Fibroblast of peridontal ligament (primary cell): ENCODE data around the gene BCORL1.

Source experiments
- DNase-seq: peaks from one replicate; pipeline ENCODE4 v3.0.0-alpha.2; 2010; ENCODE audit errors: extremely low read depth

Gene BCORL1, protein sequence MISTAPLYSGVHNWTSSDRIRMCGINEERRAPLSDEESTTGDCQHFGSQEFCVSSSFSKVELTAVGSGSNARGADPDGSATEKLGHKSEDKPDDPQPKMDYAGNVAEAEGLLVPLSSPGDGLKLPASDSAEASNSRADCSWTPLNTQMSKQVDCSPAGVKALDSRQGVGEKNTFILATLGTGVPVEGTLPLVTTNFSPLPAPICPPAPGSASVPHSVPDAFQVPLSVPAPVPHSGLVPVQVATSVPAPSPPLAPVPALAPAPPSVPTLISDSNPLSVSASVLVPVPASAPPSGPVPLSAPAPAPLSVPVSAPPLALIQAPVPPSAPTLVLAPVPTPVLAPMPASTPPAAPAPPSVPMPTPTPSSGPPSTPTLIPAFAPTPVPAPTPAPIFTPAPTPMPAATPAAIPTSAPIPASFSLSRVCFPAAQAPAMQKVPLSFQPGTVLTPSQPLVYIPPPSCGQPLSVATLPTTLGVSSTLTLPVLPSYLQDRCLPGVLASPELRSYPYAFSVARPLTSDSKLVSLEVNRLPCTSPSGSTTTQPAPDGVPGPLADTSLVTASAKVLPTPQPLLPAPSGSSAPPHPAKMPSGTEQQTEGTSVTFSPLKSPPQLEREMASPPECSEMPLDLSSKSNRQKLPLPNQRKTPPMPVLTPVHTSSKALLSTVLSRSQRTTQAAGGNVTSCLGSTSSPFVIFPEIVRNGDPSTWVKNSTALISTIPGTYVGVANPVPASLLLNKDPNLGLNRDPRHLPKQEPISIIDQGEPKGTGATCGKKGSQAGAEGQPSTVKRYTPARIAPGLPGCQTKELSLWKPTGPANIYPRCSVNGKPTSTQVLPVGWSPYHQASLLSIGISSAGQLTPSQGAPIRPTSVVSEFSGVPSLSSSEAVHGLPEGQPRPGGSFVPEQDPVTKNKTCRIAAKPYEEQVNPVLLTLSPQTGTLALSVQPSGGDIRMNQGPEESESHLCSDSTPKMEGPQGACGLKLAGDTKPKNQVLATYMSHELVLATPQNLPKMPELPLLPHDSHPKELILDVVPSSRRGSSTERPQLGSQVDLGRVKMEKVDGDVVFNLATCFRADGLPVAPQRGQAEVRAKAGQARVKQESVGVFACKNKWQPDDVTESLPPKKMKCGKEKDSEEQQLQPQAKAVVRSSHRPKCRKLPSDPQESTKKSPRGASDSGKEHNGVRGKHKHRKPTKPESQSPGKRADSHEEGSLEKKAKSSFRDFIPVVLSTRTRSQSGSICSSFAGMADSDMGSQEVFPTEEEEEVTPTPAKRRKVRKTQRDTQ (N-terminal part only)

DNA sequence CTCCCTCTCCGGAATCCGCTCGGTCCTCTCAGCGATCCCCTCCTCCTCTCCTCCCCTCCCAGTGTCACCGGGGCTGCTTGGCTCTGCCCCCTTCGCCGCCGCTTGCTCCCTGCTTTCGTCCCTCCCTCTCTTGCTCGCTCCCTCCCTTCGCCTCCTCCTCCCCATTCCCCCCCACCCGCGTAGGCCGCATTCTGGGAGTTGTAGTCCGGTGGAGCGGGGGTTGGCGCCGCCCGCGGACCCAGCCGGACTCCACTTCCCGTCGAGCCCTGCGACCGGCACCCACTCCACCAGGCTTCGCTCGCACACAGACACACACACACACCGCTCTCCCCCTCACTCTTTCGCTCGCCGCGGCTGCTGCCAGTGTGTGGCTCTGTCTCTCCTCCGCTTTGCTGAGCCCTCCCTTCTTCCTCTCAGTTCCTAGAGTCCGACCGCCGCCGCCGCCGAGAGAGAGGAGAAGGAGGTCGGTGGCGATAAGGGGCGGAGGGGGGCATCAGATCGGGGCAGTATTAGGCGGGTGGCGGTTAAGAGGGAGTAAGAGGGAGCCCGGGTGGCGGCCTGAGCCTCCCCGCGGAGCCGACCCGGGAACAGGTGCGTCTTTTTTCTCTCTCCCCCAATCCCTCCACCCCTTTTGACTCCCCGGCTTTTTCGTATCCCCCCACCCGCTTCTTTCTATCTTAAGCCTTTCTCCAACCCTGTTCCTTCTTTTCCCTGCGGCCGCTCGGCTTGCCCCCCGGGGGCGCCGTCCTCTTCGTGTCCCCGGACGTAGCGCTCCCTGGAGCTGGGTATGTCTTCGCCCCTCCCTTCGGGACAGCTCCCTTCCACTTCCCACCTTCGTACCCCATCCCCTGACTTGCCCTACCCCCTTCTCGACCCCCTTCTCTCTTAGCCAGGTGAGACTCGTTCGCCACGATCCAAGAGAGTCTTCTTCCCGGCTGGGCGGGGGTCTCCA, at the start of gene BCORL1:
Gene BCORL1, plus strand, starts transcription at position 336 of the 952 bp plus-strand sequence. CDS start 22,597 bp downstream, outside the sequence.
- peak; percentile 86 for DNase-seq

DNA sequence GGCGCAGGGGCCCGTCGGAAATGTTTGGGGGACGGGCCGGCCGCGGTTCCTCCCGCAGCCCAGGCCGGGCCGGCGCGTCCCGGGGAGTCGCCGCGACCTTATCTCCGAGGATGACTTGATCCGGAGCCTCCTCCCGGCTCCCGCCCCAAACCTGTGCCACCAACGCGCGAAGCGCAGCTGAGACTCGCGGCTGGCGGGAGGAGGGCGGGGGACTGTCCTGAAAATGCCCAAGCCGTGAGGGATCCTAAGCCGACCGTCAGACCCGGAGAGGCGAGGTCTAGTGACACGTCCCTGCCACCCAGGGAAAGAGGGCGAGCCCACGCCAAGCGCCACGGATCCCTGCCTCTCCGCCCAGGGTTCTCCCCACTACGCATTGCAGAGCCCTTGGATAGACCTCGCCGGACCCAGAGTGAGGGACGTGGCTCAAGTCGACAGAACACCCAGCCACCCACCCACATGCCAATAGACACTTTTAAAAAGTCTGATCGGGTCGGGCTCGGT, 49.6 kb upstream of the BCORL1 start:
- no peak for DNase-seq

DNA sequence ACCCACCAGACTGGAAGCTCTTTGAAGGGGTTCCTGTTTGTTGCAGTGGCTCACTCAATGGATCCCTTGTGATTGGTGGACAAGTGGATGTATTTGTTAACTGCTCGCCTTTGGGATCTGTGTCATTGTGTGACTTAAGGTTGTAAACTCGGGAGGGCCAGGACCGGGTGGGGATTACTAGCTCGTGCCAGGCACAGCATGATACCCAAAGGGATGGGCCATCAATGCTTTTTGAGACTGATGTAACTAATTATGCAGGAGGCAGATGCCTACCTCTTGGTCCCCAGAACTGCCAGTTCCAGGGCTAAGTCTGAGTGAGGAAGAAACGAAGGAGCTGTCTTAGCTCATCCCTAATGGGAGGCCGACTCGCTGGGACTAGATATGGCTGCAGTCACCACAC, 48.7 kb upstream of the BCORL1 start:
- DNase-seq = no peak

DNA sequence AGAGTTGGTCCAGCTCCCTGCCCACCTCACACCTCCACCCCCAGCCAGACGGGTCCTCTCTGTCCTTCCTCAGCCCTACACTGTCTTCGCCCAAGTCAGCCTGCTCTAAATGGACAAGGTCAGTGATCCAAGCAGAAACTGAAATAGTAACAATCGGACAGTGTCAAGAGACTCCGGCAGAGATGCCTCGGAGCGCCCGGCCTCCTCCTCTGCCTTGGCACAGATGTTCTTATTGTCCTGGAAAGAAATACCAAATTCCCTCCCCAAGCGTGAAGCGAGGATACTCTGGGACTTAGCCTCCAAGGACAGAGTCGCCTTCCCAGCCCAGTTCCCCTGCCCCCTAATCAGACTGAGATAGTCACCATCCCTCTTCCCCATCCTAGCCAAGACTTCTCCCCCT, 48.0 kb upstream of the BCORL1 start:
- DNase-seq = no peak

DNA sequence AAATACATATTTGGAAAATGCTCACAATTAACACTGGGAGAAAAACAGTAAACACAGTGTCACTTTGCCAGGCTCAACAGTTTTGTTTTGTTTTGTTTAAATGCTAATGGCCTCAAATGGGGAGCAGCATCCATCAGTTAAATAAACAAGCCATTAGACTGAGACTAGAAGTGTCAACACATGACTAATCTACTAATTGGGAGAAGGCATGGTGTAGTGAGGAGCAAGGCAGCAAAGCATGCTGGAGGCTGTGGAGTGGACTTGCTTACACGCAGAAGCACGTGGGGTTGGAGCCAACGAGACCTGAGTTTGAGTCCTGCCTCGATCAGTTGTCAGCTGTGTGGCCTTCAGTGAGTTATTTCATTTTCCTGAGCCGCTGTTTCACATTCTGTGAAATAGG, 47.5 kb upstream of the BCORL1 start:
- no peak for DNase-seq

DNA sequence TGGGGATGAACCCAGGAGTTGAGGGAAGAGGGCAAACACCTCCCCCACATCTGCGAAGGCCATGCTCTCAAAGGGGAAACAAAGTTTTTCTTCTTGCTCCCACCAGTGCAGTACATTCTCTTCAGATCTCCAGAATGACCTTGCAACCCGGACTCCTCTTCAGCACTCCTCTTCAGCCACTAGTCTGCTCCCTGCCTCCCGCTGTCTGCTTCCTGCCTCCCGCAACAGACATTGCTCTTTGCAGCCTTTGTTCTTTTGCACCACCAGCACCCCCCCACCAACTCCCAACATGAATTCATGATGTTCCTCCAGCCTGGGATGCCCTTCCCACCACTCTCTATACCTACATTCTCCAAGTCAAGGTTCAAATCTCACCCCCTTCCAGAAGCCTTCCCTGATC, 44.4 kb upstream of the BCORL1 start:
- DNase-seq = no peak

DNA sequence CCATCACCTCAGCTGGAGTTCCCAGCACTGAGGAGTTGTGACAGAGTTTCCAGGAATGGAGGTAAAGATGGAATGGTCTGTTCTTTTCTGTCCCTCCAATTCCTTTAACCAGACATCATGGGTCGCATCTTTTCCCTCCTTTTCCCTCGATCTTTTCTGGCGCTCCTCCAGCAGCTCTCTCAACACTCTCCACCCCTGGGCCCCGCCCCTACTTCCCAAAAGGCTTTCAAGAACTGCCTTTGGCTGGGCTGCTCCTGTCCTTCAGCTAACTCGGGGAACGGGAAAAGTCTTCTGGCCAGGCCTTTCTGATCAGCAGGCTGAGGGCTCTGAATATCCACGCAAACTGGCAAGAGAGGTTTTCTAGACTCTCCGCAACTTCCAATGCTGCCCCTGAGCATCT, 42.4 kb upstream of the BCORL1 start:
- DNase-seq = no peak

DNA sequence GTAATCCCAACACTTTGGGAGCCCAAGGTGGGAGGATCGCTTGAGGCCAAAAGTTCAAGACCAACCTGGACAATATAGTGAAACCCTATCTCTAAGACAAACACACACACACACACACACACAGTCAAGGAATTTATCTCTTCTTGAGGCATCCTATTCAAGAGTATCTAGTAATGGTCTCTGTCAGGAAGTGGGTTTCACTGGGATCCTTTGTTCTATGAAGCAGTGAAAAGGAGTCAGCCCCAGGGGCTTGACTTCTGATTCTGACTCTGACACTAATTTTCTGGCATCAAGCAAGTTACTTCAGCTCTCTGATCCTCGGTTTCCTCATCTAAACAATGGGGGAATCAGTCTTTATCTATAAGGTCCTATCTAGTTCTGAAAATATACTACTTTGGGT, 41.7 kb upstream of the BCORL1 start:
- no peak for DNase-seq

DNA sequence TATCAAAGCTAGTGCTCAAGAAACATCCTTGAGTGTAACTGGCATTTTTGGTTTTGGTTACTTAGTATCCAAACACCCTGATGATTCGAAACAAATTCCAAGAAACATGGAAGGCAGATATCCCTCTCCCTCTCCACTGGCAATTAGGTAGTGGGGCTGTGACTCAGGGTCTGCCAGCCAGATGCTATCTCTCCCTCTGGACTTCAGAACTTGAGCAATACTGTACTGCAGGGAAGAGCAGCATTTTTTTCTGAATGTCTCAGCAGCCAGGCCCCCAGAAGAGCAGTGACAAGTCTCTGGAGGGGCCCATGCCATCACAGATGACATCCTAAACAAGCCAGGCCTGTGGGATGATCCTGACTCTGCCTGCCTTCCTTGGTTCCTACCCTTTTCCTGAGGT, 37.3 kb upstream of the BCORL1 start:
- DNase-seq = peak; percentile 36

DNA sequence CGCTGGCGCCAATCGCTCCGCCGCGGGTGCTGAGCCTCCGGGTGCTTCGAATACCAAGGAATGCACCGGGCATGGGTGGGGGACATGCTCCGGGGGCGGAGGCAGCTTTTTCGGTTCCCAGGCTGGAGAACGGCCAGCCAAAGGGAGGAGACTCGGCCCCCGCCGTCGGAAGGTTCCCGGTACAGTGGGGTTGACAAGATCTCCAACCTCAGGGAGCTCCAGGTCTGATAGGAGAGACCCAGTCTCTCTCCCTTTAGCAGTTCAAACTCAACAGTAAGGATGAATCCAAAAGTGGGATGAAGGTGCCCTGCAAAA, 29.1 kb upstream of the BCORL1 start:
- no peak for DNase-seq

DNA sequence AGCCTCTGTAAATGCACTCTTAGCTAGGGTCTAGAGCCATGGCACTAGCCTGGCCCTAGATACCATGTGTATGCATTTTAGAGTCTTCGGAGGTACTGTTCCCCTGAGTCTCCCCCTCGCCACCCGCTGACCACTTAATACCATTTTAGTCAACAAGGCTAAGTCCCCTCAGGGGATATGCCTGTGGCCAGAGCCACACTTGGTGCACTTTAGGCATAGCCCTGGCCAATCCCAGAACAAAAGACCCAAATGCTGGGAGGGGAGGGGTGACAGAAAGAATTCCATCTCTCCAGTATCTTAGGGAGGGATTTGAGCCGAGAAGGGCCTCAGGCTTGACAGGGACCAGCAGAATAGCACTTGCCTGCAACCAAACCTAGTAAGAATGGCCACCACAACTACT, 28.6 kb upstream of the BCORL1 start:
- no peak for DNase-seq

DNA sequence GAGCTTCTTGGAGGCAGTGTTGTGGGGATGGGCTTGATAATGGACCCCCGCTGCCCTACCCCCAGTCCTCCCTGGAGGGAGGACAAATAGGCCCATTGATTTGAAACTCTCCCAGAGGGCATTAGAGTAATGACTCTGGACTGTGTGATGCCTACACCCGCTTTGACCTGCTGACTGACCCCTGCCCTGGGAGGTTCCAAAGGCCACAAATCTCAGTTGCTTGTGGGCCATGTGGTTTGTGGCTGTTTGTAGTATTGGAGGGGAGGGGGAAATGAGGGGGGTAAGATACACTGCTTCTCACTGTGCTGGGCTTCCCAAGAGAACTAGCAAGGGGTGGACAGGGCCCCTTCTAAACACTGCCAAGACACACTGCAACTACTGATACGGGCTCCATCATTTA, 27.6 kb upstream of the BCORL1 start:
- no peak for DNase-seq

DNA sequence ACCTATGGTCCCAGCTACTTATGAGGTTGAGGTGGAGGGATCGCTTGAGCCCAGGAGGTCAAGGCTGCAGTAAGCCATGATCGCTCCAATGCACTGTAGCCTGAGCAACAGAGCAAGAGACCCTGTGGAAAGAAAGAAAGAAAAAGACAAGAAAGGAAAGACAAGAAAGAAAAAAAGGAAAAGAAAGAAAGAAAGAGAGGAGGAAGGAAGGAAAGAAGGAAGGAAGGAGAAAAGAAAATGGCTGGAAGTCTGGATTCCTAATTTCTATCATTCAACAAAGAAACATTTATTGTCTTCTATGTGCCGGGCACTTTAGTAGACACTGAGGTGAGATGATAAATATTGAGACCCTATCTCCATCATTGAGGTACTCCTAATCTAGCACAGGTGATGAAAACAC, 26.8 kb upstream of the BCORL1 start:
- no peak for DNase-seq

DNA sequence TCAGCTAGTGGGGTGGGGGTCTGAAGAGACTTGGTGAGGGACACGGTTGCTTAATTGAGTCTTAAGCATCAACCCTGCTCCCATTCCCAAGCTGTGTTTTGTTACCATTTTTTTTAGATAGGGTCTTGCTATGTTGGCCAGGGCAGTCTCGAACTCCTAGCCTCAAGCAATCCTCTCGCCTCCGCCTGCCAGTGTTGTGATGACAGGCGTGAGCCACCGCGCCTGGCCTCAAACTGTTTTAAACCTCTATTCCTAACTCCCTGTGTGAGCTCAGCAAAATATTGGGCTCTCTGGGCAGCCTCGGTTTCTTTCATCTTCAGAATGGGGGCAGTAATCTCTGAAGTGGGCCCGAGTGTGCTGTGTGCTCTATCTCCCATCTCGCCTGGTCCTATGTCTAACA, 26.3 kb upstream of the BCORL1 start:
- DNase-seq = no peak

DNA sequence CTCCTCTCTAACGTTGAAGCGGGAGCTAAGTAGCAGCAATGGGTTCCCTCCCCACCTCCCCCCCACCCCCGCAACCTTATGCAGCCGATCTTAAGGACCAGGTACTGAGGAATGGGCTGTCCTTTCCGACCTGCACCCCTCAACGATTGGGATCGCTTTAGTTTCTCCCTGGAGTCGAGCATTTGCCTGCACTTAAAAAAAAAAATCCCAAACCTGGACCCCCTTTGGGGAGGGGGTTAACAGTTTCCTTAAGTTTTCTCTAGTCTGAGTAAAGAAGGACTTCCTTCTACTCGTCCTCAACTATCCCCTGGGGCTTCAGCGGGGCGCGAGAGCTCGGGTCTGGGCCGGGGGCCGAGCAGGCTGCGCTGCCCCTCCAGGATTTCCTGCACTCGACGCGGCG, 25.7 kb upstream of the BCORL1 start:
- DNase-seq = no peak

DNA sequence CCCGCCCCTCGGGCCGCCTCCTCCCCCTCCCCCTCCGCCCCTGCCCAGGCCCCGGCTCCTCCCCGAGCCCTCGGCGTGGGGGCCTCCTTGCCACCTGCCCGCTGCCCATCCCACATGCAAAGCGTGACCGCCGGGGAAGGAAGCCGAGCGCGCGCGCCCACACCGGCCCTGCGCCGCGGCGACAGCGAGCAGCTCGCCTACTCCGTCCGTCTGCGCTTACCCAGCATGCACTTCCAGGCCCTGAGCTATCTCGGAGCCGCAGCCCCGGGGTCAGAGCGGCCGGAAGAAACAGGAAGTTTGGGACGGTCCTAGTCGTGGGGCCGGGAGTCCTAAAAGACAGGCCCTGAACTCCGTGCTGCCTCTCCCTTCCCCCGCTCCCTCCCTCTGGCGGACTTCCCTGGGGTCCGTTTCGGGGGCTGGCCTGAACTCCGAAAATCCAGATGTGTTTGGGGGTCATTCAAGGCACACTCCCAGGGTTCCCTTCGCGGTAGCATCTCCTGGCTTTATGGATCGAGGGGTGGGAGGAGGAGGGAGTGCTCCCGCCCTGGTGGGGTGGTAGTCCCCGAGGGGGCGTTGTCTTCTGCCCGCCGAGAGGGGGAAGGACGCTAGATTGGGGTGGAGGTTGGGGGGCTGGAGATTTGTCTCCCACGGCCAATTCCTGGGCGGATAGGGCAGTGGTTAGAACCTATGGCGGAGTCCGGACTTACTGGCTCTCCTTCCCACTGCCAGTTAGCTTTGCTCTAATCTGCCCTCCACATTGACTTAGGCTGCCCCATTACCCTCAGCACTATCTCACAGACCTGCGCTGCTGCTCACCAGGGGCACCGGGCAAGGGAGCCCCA, 25.0 kb upstream of the BCORL1 start:
- peak; percentile 10 for DNase-seq

DNA sequence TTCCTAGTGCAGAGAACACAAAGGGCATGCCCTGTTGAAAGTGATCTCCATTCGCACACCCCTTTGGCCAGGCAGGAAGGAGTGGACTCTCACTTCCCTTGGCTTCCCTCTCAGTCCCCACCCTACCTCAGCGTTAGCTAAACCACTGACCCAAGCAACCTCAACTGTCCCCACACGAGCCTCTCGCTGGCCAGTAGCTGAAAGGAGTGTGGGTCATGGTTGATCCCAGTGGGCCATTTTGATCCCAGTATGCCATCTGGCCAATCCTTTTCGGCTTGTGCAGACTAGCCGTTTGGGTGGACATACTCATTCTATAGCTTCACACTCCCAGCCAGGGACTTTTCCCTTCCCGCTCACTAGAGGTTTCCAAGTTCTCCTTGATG, 24.4 kb upstream of the BCORL1 start:
- no peak for DNase-seq

DNA sequence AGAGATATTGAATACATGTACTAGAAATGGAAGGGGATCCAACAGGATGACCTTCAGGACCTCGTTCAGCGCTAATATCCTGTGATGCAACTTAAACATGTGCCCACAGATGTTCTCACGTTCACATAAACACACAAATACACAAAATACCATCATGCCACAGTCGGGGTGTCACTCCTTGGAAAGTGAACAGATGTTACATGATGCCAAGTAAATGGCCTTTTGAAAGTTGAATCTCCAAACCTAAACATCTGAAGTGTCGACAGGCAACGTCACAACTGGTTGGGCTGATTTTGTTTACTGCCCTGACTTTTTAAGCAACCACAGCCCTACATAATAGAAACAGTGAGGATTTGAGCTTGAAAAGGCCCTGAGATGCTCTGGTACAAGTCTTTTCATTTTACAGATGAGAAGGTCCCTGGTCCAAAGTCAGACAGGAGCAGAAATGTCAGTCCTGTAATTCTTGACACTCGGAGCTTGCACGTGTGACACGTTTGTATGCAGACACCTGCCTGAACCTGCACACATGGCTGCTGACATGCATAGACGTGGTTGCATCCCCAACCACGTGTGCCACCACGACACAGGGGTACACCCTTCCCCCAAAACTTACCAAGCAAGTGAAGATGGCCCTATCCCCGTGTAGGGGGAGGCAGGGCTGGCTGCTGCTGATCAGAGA, 23.5 kb upstream of the BCORL1 start:
- peak; percentile 46 for DNase-seq

DNA sequence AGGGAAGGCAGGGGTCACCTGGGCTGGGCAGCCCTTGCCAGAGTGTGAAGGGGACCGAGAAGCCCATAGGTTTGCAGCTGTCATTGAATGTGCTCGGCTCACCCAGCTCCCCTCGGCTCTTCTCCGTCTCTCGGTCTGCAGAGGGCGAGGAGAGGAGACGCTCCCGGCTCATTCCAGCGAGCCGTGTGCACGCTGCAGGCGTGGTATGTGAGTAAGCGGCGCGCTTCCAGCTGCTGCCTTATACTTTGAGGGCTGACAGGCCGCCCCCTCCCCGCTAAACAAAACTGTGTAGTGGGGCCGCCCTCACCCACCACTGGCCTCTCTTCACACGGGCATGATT, 23.0 kb upstream of the BCORL1 start:
- no peak for DNase-seq
